T-cell (primary cell): ENCODE measurements around the gene PRF1. TPM values are rescaled to one million over a fixed set of nuclear protein-coding genes. Genes with fewer than 3 reads are reported as not detected.

Experiments used
- ATAC-seq, 4 experiments: fragments of 200-7000 bp in 3 of 4; fragments of 150-1000 bp in 1 of 4; cut with Tn5 transposase; replicated peaks in 1 of 4; 1 replicate in 3 of 4; 2 replicates in 1 of 4; pipeline ENCODE4 v1.10.0; 2021; ENCODE audit warnings: moderate library complexity in 3 of 4, mild to moderate bottlenecking in 2 of 4, moderate number of reproducible peaks in 1 of 4
- CTCF ChIA-PET, 2 donors: fragments of 300-600 bp; sonication (Branson Sonifier 250); formaldehyde crosslinking; loops; one replicate each; lab custom pipeline; 2022; ENCODE audit warnings: antibody characterized with exemption in 2 of 2; lab: Charles Lee
- POLR2A ChIA-PET, 2 donors: fragments of 300-600 bp; sonication (Branson Sonifier 250); formaldehyde crosslinking; loops; one replicate each; lab custom pipeline; 2022; ENCODE audit warnings: antibody characterized with exemption in 2 of 2; lab: Charles Lee
- DNase-seq, 35 experiments: peaks; one replicate each; pipeline versions ENCODE4 v3.0.0 to v3.0.0-alpha.2; 2013 to 2023
- H3K27ac ChIP-seq: one replicate; pipeline ENCODE4 v1.5.1; 2013; ENCODE audit warnings: low read length
- H3K27me3 ChIP-seq, 2 experiments: replicated peaks in 1 of 2; 1 replicate in 1 of 2; 2 replicates in 1 of 2; pipeline versions ENCODE4 v1.6.1 to v1.7.0; 2013; ENCODE audit warnings: low read length in 1 of 2, mixed read lengths in 1 of 2; ENCODE audit not compliant: control insufficient read depth in 2 of 2, insufficient read depth in 2 of 2; ENCODE audit errors: extremely low read depth in 1 of 2
- H3K36me3 ChIP-seq, 2 donors: 1 replicate in 1 of 2; 2 replicates in 1 of 2; pipeline versions ENCODE4 v1.6.1 to v1.7.0; 2013; ENCODE audit warnings: low read length in 1 of 2; ENCODE audit not compliant: control insufficient read depth in 2 of 2, insufficient read depth in 1 of 2; ENCODE audit errors: extremely low read depth in 1 of 2
- H3K4me1 ChIP-seq, 2 experiments: 1 replicate in 1 of 2; 2 replicates in 1 of 2; pipeline versions ENCODE4 v1.6.1 to v1.7.0; 2013; ENCODE audit warnings: low read length in 2 of 2, mixed read lengths in 1 of 2; ENCODE audit not compliant: insufficient read depth in 2 of 2, control insufficient read depth in 1 of 2; ENCODE audit errors: extremely low read depth in 1 of 2
- H3K4me3 ChIP-seq, 2 donors: 1 replicate in 1 of 2; 2 replicates in 1 of 2; pipeline versions ENCODE4 v1.5.1 to v1.7.0; 2013; ENCODE audit warnings: mild to moderate bottlenecking in 2 of 2, low read length in 1 of 2, moderate library complexity in 1 of 2; ENCODE audit not compliant: control insufficient read depth in 1 of 2; ENCODE audit errors: extremely low read depth in 1 of 2
- H3K9me3 ChIP-seq: 2 replicates; pipeline ENCODE4 v1.7.0; 2013
- H3K27ac Mint-ChIP-seq, 2 donors: one replicate each; pipeline ENCODE4 v1.8.0; 2020 to 2021; ENCODE audit warnings: mild to moderate bottlenecking in 2 of 2, mixed read lengths in 2 of 2
- H3K27me3 Mint-ChIP-seq, 2 donors: one replicate each; pipeline ENCODE4 v1.8.0; 2021 to 2022; ENCODE audit warnings: mixed read lengths in 2 of 2
- H3K36me3 Mint-ChIP-seq: one replicate; pipeline ENCODE4 v1.8.0; 2021; ENCODE audit warnings: mixed read lengths
- H3K4me1 Mint-ChIP-seq, 3 donors: one replicate each; pipeline ENCODE4 v1.8.0; 2020 to 2022; ENCODE audit warnings: mixed read lengths in 3 of 3, mild to moderate bottlenecking in 1 of 3
- H3K4me3 Mint-ChIP-seq, 3 donors: one replicate each; pipeline ENCODE4 v1.8.0; 2020 to 2022; ENCODE audit warnings: mild to moderate bottlenecking in 3 of 3, mixed read lengths in 3 of 3, moderate library complexity in 3 of 3
- H3K9me3 Mint-ChIP-seq, 3 donors: one replicate each; pipeline ENCODE4 v1.8.0; 2020 to 2022; ENCODE audit warnings: mixed read lengths in 3 of 3
- WGBS: methylation state at CpG from one replicate; pipeline ENCODE4 v1.1.5; 2013; ENCODE audit warnings: missing lambda C conversion rate; ENCODE audit not compliant: insufficient coverage; 5-methylcytosine and 5-hydroxymethylcytosine counted together
- total RNA-seq, 35 experiments: library from RNA in 6 of 35; stranded (reverse) in 6 of 35; fragments of 120-200 nt in 1 of 35; gene quantifications; one replicate each; pipeline versions ENCODE4 v1.2.1 to v1.2.4 and lab custom pipeline; 2013 to 2026

PRF1 gene
- total RNA-seq, result 100 to 1,000 TPM in 1 of 5 donors, 10 to 100 TPM in 4; 32.6 to 146 (median 63.0) TPM
- 337 TPM for total RNA-seq (2013)
- 20.5 to 249 (median 61.8) reads per million in 29 experiments for total RNA-seq (lab: John Stamatoyannopoulos, UW)

- peak; percentile 64 to 90 (median 84) for DNase-seq
- Mint-ChIP-seq H3K36me3 (peaks cover 13% of the 10 kb centered on the region), H3K27me3 (no peaks in the 10 kb centered on the region), H3K4me3 (peak within 1 kb of the TSS; percentile 88 to 96 (median 91)), H3K27ac (peak within 1 kb of the TSS; percentile 93 to 99), H3K9me3 (peaks cover 0 to 4% (median 4%) of the 10 kb centered on the region in 3 donors), H3K4me1 (peaks cover 49 to 62% (median 60%) of the 10 kb centered on the region in 3 donors)
- CTCF ChIA-PET, result interaction anchor here in 1 of 2 donors (2.0 kb wide), 1 partner anchor 44 kb away, joined by 5 read pairs; no protein-coding TSS in a partner anchor
- POLR2A ChIA-PET, result interaction anchor here (0.6 to 1.1 kb wide), 2 partner anchors 9 to 376 kb away, joined by 3 read pairs; no protein-coding TSS in a partner anchor
- Histone ChIP-seq H3K27me3 (no peaks in the 10 kb centered on the region), H3K4me3 (peak within 1 kb of the TSS; percentile 79 to 86), H3K36me3 (peaks cover 7 to 31% of the 10 kb centered on the region in 2 donors), H3K9me3 (no peaks in the 10 kb centered on the region), H3K27ac (peak within 1 kb of the TSS; percentile 84), H3K4me1 (peaks cover 14 to 71% of the 10 kb centered on the region in 2 experiments)
- 15% methylated on average over 18 of the region's 21 CpGs for WGBS
- ATAC-seq, result peak; percentile 95 to 96 (median 96)
These were observed at the start of gene PRF1 for GRCh38 chr10:70602665-70603448. Gene PRF1, minus strand, starts transcription at chr10:70602741. Its CDS starts 1,839 bp downstream, at chr10:70600902.

GRCh38 chr10:70651661-70652060 lies 49.1 kb upstream of the PRF1 start:
- no peak overlapping the region for H3K4me3 ChIP-seq
- 88% methylated on average over 1 of the region's 5 CpGs for WGBS
- H3K27me3 Mint-ChIP-seq, result peaks cover 0 to 3% of the 10 kb centered on the region in 2 donors
- H3K36me3 ChIP-seq, result no peaks in the 10 kb centered on the region
- peak in 2 of 35 experiments; percentile 6 to 7 for DNase-seq
- H3K4me1 Mint-ChIP-seq, result peaks cover 0 to 5% (median 0%) of the 10 kb centered on the region in 3 donors
- H3K4me1 ChIP-seq, result peaks cover 0 to 4% of the 10 kb centered on the region in 2 experiments
- ATAC-seq, result no peak
- no peak overlapping the region for H3K27ac Mint-ChIP-seq
- H3K4me3 Mint-ChIP-seq, result no peak overlapping the region
- H3K36me3 Mint-ChIP-seq, result peaks cover 11% of the 10 kb centered on the region
- ChIA-PET CTCF (interaction anchor here (0.5 to 0.9 kb wide), 2 partner anchors 32 to 226 kb away, joined by 3 to 4 read pairs; no protein-coding TSS in a partner anchor), POLR2A (no interaction called here)
- H3K9me3 ChIP-seq, result no peaks in the 10 kb centered on the region
- H3K27me3 ChIP-seq, result peaks cover 0 to 11% of the 10 kb centered on the region in 2 experiments
- H3K27ac ChIP-seq, result no peak overlapping the region
- H3K9me3 Mint-ChIP-seq, result peaks cover 8 to 38% (median 28%) of the 10 kb centered on the region in 3 donors

GRCh38 chr10:70650718-70651117 lies 48.2 kb upstream of the PRF1 start:
- H3K9me3 ChIP-seq, result no peaks in the 10 kb centered on the region
- Mint-ChIP-seq H3K9me3 (peaks cover 8 to 38% (median 28%) of the 10 kb centered on the region in 3 donors), H3K4me3 (no peak overlapping the region), H3K27me3 (peaks cover 0 to 4% of the 10 kb centered on the region in 2 donors), H3K4me1 (no peaks in the 10 kb centered on the region), H3K27ac (no peak overlapping the region), H3K36me3 (peaks cover 11% of the 10 kb centered on the region)
- H3K27me3 ChIP-seq, result peaks cover 0 to 11% of the 10 kb centered on the region in 2 experiments
- no peak for ATAC-seq
- H3K27ac ChIP-seq, result no peak overlapping the region
- CTCF ChIA-PET, result no interaction called here
- no peak for DNase-seq
- no peak overlapping the region for H3K4me3 ChIP-seq
- H3K36me3 ChIP-seq, result no peaks in the 10 kb centered on the region
- no peaks in the 10 kb centered on the region for H3K4me1 ChIP-seq
- WGBS, result no CpG with 5 or more reads among the region's 3 CpGs
- POLR2A ChIA-PET, result no interaction called here

- no peaks in the 10 kb centered on the region for H3K36me3 ChIP-seq
- H3K9me3 ChIP-seq, result no peaks in the 10 kb centered on the region
- H3K4me1 ChIP-seq, result no peaks in the 10 kb centered on the region
- no peak overlapping the region for H3K4me3 ChIP-seq
- H3K36me3 Mint-ChIP-seq, result peaks cover 11% of the 10 kb centered on the region
- WGBS, result 94% methylated on average over 3 of the region's 3 CpGs
- no peaks in the 10 kb centered on the region for H3K4me1 Mint-ChIP-seq
- ChIA-PET CTCF (no interaction called here), POLR2A (no interaction called here)
- no peak overlapping the region for H3K4me3 Mint-ChIP-seq
- no peak overlapping the region for H3K27ac ChIP-seq
- H3K9me3 Mint-ChIP-seq, result peaks cover 8 to 38% (median 28%) of the 10 kb centered on the region in 3 donors
- H3K27me3 ChIP-seq, result peaks cover 0 to 12% of the 10 kb centered on the region in 2 experiments
- peaks cover 0 to 9% of the 10 kb centered on the region in 2 donors for H3K27me3 Mint-ChIP-seq
- no peak for DNase-seq
- no peak for ATAC-seq
- H3K27ac Mint-ChIP-seq, result no peak overlapping the region
These were observed 47.6 kb upstream of the PRF1 start for GRCh38 chr10:70650104-70650503.

GRCh38 chr10:70649526-70649925 lies 47.0 kb upstream of the PRF1 start:
- no peak overlapping the region for H3K27ac Mint-ChIP-seq
- H3K4me3 ChIP-seq, result no peak overlapping the region
- POLR2A ChIA-PET, result no interaction called here
- ATAC-seq (no peak), DNase-seq (no peak)
- peaks cover 11% of the 10 kb centered on the region for H3K36me3 Mint-ChIP-seq
- CTCF ChIA-PET, result no interaction called here
- no peak overlapping the region for H3K4me3 Mint-ChIP-seq
- H3K9me3 ChIP-seq, result no peaks in the 10 kb centered on the region
- H3K9me3 Mint-ChIP-seq, result peaks cover 8 to 38% (median 28%) of the 10 kb centered on the region in 3 donors
- WGBS, result 100% methylated on average over 1 of the region's 4 CpGs
- no peaks in the 10 kb centered on the region for H3K36me3 ChIP-seq
- peaks cover 0 to 9% of the 10 kb centered on the region in 2 donors for H3K27me3 Mint-ChIP-seq
- no peak overlapping the region for H3K27ac ChIP-seq
- no peaks in the 10 kb centered on the region for H3K4me1 ChIP-seq
- H3K4me1 Mint-ChIP-seq, result no peaks in the 10 kb centered on the region
- peaks cover 0 to 15% of the 10 kb centered on the region in 2 experiments for H3K27me3 ChIP-seq

GRCh38 chr10:70648427-70648826 lies 45.9 kb upstream of the PRF1 start:
- Histone ChIP-seq H3K4me3 (peak overlapping the region in 1 of 2 donors; percentile 3), H3K27me3 (peaks cover 0 to 15% of the 10 kb centered on the region in 2 experiments), H3K27ac (no peak overlapping the region), H3K9me3 (no peaks in the 10 kb centered on the region), H3K4me1 (no peaks in the 10 kb centered on the region), H3K36me3 (no peaks in the 10 kb centered on the region)
- Mint-ChIP-seq H3K4me3 (no peak overlapping the region), H3K27me3 (peaks cover 0 to 11% of the 10 kb centered on the region in 2 donors), H3K27ac (no peak overlapping the region), H3K9me3 (peaks cover 8 to 38% (median 28%) of the 10 kb centered on the region in 3 donors), H3K36me3 (peaks cover 11% of the 10 kb centered on the region), H3K4me1 (no peaks in the 10 kb centered on the region)
- ATAC-seq, result no peak
- ChIA-PET CTCF (no interaction called here), POLR2A (no interaction called here)
- no peak for DNase-seq
- 82% methylated on average over 1 of the region's 3 CpGs for WGBS
